ENCODE data around the gene KNOP1.

KNOP1 gene

GRCh38 chr16:19749571-19750080 is 31.6 kb upstream of the KNOP1 start:
- no peak for TF ChIP-seq CTCF (conservative IDR thresholded peaks at IDR 0.05; ENCODE audit: low read depth, low read length)
- H3K4me3 ChIP-seq (ENCODE audit: low read length): no peak overlapping the region
- no peak for DNase-seq (ENCODE audit: low read depth)

GRCh38 chr16:19748389-19749168 is 30.6 kb upstream of the KNOP1 start:
- no peak overlapping the region for H3K4me3 ChIP-seq (ENCODE audit: low read length)
- no peak for TF ChIP-seq CTCF (conservative IDR thresholded peaks at IDR 0.05; ENCODE audit: low read depth, low read length)
- DNase-seq (ENCODE audit: low read depth): peak; percentile 63

- TF ChIP-seq CTCF (conservative IDR thresholded peaks at IDR 0.05; ENCODE audit: low read depth, low read length): no peak
- H3K4me3 ChIP-seq (ENCODE audit: low read length): no peak overlapping the region
- no peak for DNase-seq (ENCODE audit: low read depth)
Measured at GRCh38 chr16:19746561-19746960, 28.5 kb upstream of the KNOP1 start.

- DNase-seq (ENCODE audit: low read depth): no peak
- H3K4me3 ChIP-seq (ENCODE audit: low read length): no peak overlapping the region
- TF ChIP-seq CTCF (conservative IDR thresholded peaks at IDR 0.05; ENCODE audit: low read depth, low read length): no peak
Measured at GRCh38 chr16:19745286-19746010, 27.4 kb upstream of the KNOP1 start.

GRCh38 chr16:19744670-19745069 is 26.6 kb upstream of the KNOP1 start:
- H3K4me3 ChIP-seq (ENCODE audit: low read length): no peak overlapping the region
- no peak for TF ChIP-seq CTCF (conservative IDR thresholded peaks at IDR 0.05; ENCODE audit: low read depth, low read length)
- no peak for DNase-seq (ENCODE audit: low read depth)

GRCh38 chr16:19743816-19744159 is 25.8 kb upstream of the KNOP1 start:
- no peak for TF ChIP-seq CTCF (conservative IDR thresholded peaks at IDR 0.05; ENCODE audit: low read depth, low read length)
- DNase-seq (ENCODE audit: low read depth): no peak
- H3K4me3 ChIP-seq (ENCODE audit: low read length): no peak overlapping the region

Data from retinal pigment epithelial cell (primary cell).